Neutrophil (primary cell): ENCODE measurements around the gene GIT1.

Source experiments
- H3K27ac ChIP-seq: fragments of 200-600 bp; sonication (generic); 2 replicates; pipeline ENCODE4 v1.5.1; 2016; ENCODE audit warnings: mild to moderate bottlenecking, moderate library complexity
- H3K27me3 ChIP-seq: fragments of 200-600 bp; sonication (generic); 2 replicates; pipeline ENCODE4 v1.6.0; 2016; ENCODE audit warnings: mild to moderate bottlenecking
- H3K36me3 ChIP-seq: fragments of 200-600 bp; sonication (generic); 2 replicates; pipeline ENCODE4 v1.5.1; 2017
- H3K4me1 ChIP-seq, 2 experiments: fragments of 200-600 bp in 1 of 2; sonication (generic) in 1 of 2; 1 replicate in 1 of 2; 2 replicates in 1 of 2; pipeline versions ENCODE4 v1.5.1 to v1.6.1; 2013 to 2016; ENCODE audit warnings: low read depth in 1 of 2, low read length in 1 of 2, mild to moderate bottlenecking in 1 of 2, moderate library complexity in 1 of 2; ENCODE audit not compliant: control insufficient read depth in 1 of 2, insufficient read depth in 1 of 2
- H3K4me3 ChIP-seq, 2 experiments: fragments of 200-600 bp in 1 of 2; sonication (generic) in 1 of 2; 1 replicate in 1 of 2; 2 replicates in 1 of 2; pipeline ENCODE4 v1.5.1; 2013 to 2016; ENCODE audit warnings: low read depth in 1 of 2, low read length in 1 of 2, mild to moderate bottlenecking in 1 of 2, moderate library complexity in 1 of 2
- H3K9me3 ChIP-seq: fragments of 200-600 bp; sonication (generic); 2 replicates; pipeline ENCODE4 v1.5.1; 2016
- TF ChIP-seq, protein P1 (sequence below): fragments of 200-600 bp; sonication (generic); IDR thresholded peaks from 2 replicates; pipeline ENCODE4 v1.5.1; 2016; ENCODE audit warnings: antibody characterized with exemption

Gene GIT1

DNA sequence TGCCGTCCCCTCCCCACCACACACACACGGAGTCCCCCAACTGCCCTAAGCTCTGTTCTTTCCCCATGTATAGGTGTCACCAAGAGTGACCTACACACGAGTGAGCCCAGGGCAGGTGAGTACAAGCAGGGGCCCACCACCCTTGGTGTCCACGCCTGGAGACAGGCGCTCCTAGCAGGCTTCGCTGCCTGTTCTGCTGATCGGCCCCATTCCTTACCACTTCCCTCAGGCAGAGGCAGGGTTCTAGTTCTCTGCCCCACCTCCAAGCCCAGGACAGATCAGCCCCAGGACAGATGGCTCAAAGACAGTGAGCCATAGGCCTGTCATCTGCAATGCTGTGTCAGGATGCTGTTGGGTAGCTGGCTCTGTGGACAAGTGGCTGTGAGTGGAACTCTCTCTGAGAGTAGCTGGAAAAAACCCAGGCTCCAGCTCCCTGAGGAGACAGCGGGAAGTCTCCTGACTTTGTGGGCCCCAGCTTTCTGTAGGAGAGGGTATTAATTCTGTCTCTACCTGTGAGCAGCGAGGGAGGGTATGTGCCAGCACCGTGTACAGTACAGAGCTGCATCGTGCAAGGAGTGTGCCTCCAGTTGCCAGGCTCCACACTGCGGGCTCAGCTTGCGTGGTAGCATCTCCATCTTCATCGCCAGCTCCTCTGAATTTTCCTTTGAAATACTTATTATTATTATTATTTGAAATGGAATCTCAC, 20.1 kb downstream of the GIT1 start:
- H3K4me1 ChIP-seq, result peaks cover 35 to 45% of the 10 kb centered on the region in 2 experiments
- peaks cover 8% of the 10 kb centered on the region for H3K36me3 ChIP-seq
- no peaks in the 10 kb centered on the region for H3K9me3 ChIP-seq
- peaks cover 63% of the 10 kb centered on the region for H3K27me3 ChIP-seq
- TF ChIP-seq, protein P1, sequence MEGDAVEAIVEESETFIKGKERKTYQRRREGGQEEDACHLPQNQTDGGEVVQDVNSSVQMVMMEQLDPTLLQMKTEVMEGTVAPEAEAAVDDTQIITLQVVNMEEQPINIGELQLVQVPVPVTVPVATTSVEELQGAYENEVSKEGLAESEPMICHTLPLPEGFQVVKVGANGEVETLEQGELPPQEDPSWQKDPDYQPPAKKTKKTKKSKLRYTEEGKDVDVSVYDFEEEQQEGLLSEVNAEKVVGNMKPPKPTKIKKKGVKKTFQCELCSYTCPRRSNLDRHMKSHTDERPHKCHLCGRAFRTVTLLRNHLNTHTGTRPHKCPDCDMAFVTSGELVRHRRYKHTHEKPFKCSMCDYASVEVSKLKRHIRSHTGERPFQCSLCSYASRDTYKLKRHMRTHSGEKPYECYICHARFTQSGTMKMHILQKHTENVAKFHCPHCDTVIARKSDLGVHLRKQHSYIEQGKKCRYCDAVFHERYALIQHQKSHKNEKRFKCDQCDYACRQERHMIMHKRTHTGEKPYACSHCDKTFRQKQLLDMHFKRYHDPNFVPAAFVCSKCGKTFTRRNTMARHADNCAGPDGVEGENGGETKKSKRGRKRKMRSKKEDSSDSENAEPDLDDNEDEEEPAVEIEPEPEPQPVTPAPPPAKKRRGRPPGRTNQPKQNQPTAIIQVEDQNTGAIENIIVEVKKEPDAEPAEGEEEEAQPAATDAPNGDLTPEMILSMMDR, result no peak
- H3K27ac ChIP-seq, result peak overlapping the region; percentile 25
- peak overlapping the region; percentile 72 to 73 for H3K4me3 ChIP-seq

DNA sequence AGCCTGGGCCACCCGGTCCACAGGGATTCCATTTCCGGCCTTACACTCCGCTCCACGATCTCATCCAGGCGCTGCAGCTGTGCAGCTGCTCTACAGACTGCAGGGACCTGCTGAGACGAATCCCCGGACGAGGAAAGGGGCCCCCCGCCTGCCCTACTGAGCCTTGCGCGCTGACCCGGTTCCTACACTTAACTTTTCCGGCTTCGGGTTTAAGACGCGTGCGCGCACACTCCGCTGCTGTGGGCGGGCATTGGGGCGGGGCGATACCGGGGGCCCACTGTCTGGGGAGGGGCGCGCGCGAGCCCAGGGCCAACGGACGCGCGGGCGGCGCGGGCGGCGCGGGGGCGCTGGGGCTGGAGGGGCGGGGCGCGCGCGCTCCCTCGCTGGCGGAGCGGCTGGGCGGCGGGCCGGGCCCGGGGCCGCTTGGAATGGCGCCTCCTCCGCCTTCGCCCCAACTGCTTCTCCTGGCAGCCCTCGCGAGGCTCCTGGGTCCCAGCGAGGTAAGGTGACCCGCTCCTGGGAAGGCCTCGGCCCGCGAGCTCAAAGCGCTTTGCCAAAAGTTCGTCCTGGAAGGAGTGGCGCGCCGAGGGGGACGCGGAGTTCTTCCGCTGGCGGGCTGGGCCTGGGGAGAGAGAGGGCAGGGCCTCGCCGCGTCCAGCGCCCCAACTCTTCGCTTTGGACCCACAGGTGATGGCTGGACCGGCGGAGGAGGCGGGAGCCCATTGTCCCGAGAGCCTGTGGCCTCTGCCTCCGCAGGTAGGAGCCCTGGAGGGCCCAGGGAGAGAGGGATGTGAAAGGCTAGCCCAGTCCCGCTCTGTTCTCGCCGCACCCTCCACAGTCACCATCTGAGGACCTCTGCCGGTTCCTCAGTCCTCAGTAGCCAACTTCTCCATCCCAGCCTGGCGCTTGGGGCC, 20.9 kb downstream of the GIT1 start, which contains the start of gene TP53I13:
Gene TP53I13, plus strand, starts transcription at position 371 of the 914 bp plus-strand sequence. Its CDS starts 58 bp downstream, at position 429.
- peaks cover 35 to 45% of the 10 kb centered on the region in 2 experiments for H3K4me1 ChIP-seq

GRCh38 chr17:29567554-29568330, 21.7 kb downstream of the GIT1 start:
- Histone ChIP-seq H3K4me1 (peaks cover 35 to 42% of the 10 kb centered on the region in 2 experiments), H3K27ac (no peak overlapping the region), H3K4me3 (peak overlapping the region; percentile 72 to 73), H3K27me3 (peaks cover 63% of the 10 kb centered on the region), H3K9me3 (no peaks in the 10 kb centered on the region), H3K36me3 (no peaks in the 10 kb centered on the region)
- TF ChIP-seq, protein P1, result no peak

More for the DNA sequence above, 20.9 kb downstream of the GIT1 start, which contains the start of gene TP53I13:
- H3K27me3 ChIP-seq, result peaks cover 65% of the 10 kb centered on the region
- peaks cover 3% of the 10 kb centered on the region for H3K36me3 ChIP-seq
- H3K4me3 ChIP-seq, result peak within 1 kb of the TSS; percentile 72 to 73
- H3K9me3 ChIP-seq, result no peaks in the 10 kb centered on the region
- TF ChIP-seq, protein P1, result no peak
- H3K27ac ChIP-seq, result peak within 1 kb of the TSS; percentile 25

- Histone ChIP-seq H3K27me3 (peaks cover 58% of the 10 kb centered on the region), H3K4me3 (peak overlapping the region; percentile 72 to 73), H3K36me3 (no peaks in the 10 kb centered on the region), H3K27ac (no peak overlapping the region), H3K9me3 (no peaks in the 10 kb centered on the region), H3K4me1 (peaks cover 35 to 38% of the 10 kb centered on the region in 2 experiments)
- TF ChIP-seq, protein P1, result no peak
These were observed 22.2 kb downstream of the GIT1 start for GRCh38 chr17:29567304-29567553.
